Ishikawa (cell line): ENCODE data around the gene SLC36A3.

ENCODE experiments used
- CEBPB ChIP-seq: IDR thresholded peaks from 2 replicates; pipeline ENCODE4 v1.6.1; 2012
- CREB1 ChIP-seq: IDR thresholded peaks from 2 replicates; pipeline ENCODE4 v1.6.1; 2012; ENCODE audit warnings: low read depth
- EGR1 ChIP-seq: IDR thresholded peaks from 2 replicates; pipeline ENCODE4 v1.6.1; 2012
- EP300 ChIP-seq: IDR thresholded peaks from 2 replicates; pipeline ENCODE4 v1.6.1; 2012; ENCODE audit warnings: borderline replicate concordance
- FOXM1 ChIP-seq: IDR thresholded peaks from 2 replicates; pipeline ENCODE4 v1.6.1; 2012; ENCODE audit warnings: low read depth, borderline replicate concordance
- NFIC ChIP-seq: IDR thresholded peaks from 2 replicates; pipeline ENCODE4 v1.6.1; 2012
- RAD21 ChIP-seq: IDR thresholded peaks from 2 replicates; pipeline ENCODE4 v1.6.1; 2012; ENCODE audit warnings: low read depth
- TAF1 ChIP-seq: IDR thresholded peaks from 2 replicates; pipeline ENCODE4 v1.6.1; 2012; ENCODE audit warnings: low read depth, mild to moderate bottlenecking
- TCF12 ChIP-seq: IDR thresholded peaks from 2 replicates; pipeline ENCODE4 v1.6.1; 2012; ENCODE audit warnings: low read depth
- TEAD4 ChIP-seq: IDR thresholded peaks from 2 replicates; pipeline ENCODE4 v1.6.1; 2012
- YY1 ChIP-seq: IDR thresholded peaks from 2 replicates; pipeline ENCODE4 v1.6.1; 2012; ENCODE audit warnings: low read depth
- ZBTB7A ChIP-seq: IDR thresholded peaks from 2 replicates; pipeline ENCODE4 v1.6.1; 2012; ENCODE audit warnings: low read depth
- TF ChIP-seq, protein P1 (sequence below): IDR thresholded peaks from 2 replicates; pipeline ENCODE4 v1.6.1; 2012; ENCODE audit warnings: low read depth, mild to moderate bottlenecking
- TF ChIP-seq, protein P2 (sequence below): IDR thresholded peaks from 2 replicates; pipeline ENCODE4 v1.6.1; 2012

DNA sequence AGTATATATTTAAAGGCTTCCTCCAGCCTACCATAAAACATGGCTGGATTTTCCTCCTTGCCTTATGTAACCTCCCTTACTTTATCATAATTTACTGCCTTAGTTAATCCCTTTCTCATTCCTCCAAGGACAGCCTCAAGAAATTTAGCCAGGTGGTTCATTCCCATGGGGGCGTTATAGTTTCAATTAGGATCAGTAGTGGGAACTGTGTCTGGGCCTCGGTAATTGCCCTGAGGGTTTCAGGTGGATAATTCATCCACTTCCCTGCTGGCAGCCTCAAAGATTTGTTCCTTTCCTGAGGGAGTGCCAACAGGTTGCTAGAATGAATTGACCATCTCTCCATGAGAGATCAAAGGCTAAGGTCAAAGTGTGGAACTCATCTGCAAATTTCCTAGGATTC lies 54.9 kb downstream of the SLC36A3 start:
- TF ChIP-seq, protein P1, sequence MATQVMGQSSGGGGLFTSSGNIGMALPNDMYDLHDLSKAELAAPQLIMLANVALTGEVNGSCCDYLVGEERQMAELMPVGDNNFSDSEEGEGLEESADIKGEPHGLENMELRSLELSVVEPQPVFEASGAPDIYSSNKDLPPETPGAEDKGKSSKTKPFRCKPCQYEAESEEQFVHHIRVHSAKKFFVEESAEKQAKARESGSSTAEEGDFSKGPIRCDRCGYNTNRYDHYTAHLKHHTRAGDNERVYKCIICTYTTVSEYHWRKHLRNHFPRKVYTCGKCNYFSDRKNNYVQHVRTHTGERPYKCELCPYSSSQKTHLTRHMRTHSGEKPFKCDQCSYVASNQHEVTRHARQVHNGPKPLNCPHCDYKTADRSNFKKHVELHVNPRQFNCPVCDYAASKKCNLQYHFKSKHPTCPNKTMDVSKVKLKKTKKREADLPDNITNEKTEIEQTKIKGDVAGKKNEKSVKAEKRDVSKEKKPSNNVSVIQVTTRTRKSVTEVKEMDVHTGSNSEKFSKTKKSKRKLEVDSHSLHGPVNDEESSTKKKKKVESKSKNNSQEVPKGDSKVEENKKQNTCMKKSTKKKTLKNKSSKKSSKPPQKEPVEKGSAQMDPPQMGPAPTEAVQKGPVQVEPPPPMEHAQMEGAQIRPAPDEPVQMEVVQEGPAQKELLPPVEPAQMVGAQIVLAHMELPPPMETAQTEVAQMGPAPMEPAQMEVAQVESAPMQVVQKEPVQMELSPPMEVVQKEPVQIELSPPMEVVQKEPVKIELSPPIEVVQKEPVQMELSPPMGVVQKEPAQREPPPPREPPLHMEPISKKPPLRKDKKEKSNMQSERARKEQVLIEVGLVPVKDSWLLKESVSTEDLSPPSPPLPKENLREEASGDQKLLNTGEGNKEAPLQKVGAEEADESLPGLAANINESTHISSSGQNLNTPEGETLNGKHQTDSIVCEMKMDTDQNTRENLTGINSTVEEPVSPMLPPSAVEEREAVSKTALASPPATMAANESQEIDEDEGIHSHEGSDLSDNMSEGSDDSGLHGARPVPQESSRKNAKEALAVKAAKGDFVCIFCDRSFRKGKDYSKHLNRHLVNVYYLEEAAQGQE, result no peak
- no peak for TF ChIP-seq TAF1
- TF ChIP-seq EGR1, result no peak
- TF ChIP-seq TEAD4, result no peak
- no peak for TF ChIP-seq ZBTB7A
- TF ChIP-seq TCF12, result no peak
- no peak for TF ChIP-seq EP300
- TF ChIP-seq, protein P2, sequence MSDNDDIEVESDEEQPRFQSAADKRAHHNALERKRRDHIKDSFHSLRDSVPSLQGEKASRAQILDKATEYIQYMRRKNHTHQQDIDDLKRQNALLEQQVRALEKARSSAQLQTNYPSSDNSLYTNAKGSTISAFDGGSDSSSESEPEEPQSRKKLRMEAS, result no peak
- no peak for TF ChIP-seq CREB1
- TF ChIP-seq RAD21, result no peak
- TF ChIP-seq YY1, result no peak
- TF ChIP-seq FOXM1, result no peak
- no peak for TF ChIP-seq CEBPB
- no peak for TF ChIP-seq NFIC
